Skeletal muscle satellite cell (primary cell): ENCODE data around the gene ELP2.

Source experiments
- H3K27me3 ChIP-seq: 2 replicates; pipeline ENCODE4 v1.7.0; 2013; ENCODE audit warnings: low read length; ENCODE audit not compliant: control insufficient read depth, insufficient read depth
- H3K36me3 ChIP-seq: 2 replicates; pipeline ENCODE4 v1.7.0; 2013; ENCODE audit warnings: mild to moderate bottlenecking, control low read depth, low read length; ENCODE audit not compliant: insufficient read depth
- H3K4me1 ChIP-seq: 2 replicates; pipeline ENCODE4 v1.7.0; 2013; ENCODE audit warnings: low read length; ENCODE audit not compliant: control insufficient read depth, insufficient read depth
- H3K4me2 ChIP-seq: 2 replicates; pipeline ENCODE4 v1.7.0; 2013; ENCODE audit warnings: mild to moderate bottlenecking, low read length
- H3K4me3 ChIP-seq: 2 replicates; pipeline ENCODE4 v1.7.0; 2013; ENCODE audit warnings: low read length
- H3K9ac ChIP-seq: 2 replicates; pipeline ENCODE4 v1.7.0; 2013; ENCODE audit warnings: mild to moderate bottlenecking, low read depth, low read length, moderate library complexity
- H3K9me3 ChIP-seq: replicated peaks from 2 replicates; pipeline ENCODE4 v1.7.0; 2013; ENCODE audit warnings: mild to moderate bottlenecking, control low read depth, low read length

ELP2 gene

GRCh38 chr18:36211612-36212065 is 81.9 kb downstream of the ELP2 start:
- H3K36me3 ChIP-seq, result peaks cover 8% of the 10 kb centered on the region
- no peak overlapping the region for H3K9ac ChIP-seq
- H3K4me1 ChIP-seq, result peaks cover 8% of the 10 kb centered on the region
- H3K4me2 ChIP-seq, result no peak overlapping the region
- no peaks in the 10 kb centered on the region for H3K9me3 ChIP-seq
- no peaks in the 10 kb centered on the region for H3K27me3 ChIP-seq
- no peak overlapping the region for H3K4me3 ChIP-seq

DNA sequence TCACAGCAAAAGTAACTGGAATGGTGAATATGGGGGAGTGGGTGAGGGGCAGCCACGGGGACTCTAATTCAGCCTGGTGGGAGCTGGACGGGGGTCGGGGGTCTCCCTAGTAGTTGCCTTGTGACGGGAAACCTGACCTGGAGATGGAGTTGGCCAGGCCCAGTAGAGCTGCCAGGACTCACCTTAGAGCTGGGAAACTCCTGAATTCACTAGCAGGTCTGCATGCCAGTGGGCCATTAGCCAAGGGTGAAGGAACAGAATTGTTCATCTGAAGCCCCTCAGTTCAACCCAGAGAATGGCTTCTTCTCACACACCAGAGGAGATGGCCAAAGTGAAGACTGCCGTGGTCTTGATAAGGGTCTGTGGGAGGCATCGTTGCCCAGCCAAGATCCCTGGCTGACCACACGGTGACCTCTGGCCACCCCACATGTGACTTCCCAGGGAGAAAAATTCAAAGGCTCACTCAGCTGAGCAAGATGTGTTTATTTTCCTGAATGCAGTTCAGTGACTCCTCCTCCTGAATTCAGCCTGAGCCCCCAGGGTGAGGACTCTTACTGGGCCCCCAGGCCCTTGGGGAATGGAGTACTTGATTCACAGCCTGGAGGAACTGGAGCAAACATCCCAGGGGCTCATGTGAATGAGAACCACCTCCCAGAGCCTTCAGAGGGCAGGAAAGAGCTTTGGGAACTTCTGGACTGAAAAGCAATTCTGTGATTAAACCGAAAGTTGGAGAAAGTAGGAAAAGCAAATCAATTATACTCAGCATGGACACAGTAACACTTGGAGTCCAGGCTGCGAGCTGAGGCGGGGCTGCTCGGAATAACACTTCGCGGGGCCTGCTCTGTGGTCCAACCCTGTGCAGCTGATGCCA is 82.8 kb downstream of the ELP2 start:
- no peak overlapping the region for H3K9ac ChIP-seq
- no peak overlapping the region for H3K4me2 ChIP-seq
- H3K4me1 ChIP-seq, result peaks cover 8% of the 10 kb centered on the region
- H3K4me3 ChIP-seq, result no peak overlapping the region
- H3K27me3 ChIP-seq, result no peaks in the 10 kb centered on the region
- no peaks in the 10 kb centered on the region for H3K9me3 ChIP-seq
- peaks cover 2% of the 10 kb centered on the region for H3K36me3 ChIP-seq

DNA sequence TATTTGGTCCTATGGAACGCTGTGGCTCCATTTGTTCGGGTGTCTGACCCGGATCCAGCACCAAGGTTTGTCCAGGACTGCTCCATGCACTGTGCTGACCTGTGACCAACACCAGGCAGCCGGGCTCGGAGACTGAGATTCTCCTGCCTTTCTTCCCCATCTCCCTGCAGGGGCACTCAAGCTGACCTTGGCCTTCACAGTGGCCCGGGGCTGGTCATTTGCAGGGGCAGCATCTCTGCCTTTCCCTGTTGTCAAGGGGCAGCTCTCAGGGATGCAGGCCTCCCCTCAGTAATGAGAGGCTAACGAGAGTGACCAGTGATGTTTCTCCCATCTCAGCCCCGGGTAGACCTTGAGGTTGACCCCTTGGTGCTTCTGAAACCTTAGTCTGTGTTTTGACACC is 85.1 kb downstream of the ELP2 start:
- H3K36me3 ChIP-seq, result peaks cover 5% of the 10 kb centered on the region
- no peak overlapping the region for H3K4me2 ChIP-seq
- H3K4me3 ChIP-seq, result no peak overlapping the region
- H3K9me3 ChIP-seq, result no peaks in the 10 kb centered on the region
- H3K9ac ChIP-seq, result no peak overlapping the region
- H3K4me1 ChIP-seq, result peaks cover 8% of the 10 kb centered on the region
- H3K27me3 ChIP-seq, result no peaks in the 10 kb centered on the region

DNA sequence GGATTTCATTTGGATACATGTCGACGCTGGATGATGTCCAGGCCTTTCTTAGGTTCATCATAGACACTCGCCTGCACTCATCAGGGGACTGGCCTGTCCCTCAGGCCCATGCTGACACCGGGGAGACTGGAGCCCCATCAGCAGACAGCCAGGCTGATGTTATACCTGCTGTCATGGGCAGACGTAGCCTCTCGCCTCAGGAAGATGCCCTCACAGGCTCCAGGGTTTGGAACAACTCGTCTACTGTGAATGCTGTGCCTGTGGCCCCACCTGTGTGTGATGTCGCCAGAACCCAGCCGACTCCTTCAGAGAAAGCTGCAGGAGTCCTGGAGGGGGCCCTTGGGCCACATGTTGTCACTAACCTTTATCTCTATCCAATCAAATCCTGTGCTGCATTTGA is 85.9 kb downstream of the ELP2 start:
- H3K9ac ChIP-seq, result no peak overlapping the region
- H3K4me1 ChIP-seq, result peaks cover 8% of the 10 kb centered on the region
- H3K4me2 ChIP-seq, result no peak overlapping the region
- H3K36me3 ChIP-seq, result peaks cover 9% of the 10 kb centered on the region
- no peaks in the 10 kb centered on the region for H3K9me3 ChIP-seq
- H3K4me3 ChIP-seq, result no peak overlapping the region
- no peaks in the 10 kb centered on the region for H3K27me3 ChIP-seq

DNA sequence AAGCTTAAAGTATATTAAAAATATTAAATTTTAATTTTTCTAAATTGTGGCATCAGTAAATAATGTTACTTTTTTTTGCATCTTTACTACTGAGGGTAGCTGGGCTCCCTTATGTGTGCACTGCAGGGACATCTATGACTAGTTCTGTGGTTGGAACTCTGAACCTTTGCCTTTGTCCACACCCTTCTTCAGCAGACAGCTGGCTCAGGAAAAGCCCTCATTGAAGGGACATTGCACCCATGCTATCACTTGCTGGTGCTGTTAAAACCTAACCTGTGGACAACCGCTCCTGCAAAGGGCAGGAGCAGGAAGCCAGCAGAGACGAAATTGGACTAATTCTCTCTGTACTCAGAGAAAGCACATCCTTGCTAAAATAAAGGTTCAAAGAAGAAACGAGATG is 87.6 kb downstream of the ELP2 start:
- Histone ChIP-seq H3K36me3 (peaks cover 9% of the 10 kb centered on the region), H3K4me2 (no peak overlapping the region), H3K4me1 (no peaks in the 10 kb centered on the region), H3K4me3 (no peak overlapping the region), H3K9ac (no peak overlapping the region), H3K9me3 (no peaks in the 10 kb centered on the region), H3K27me3 (no peaks in the 10 kb centered on the region)

DNA sequence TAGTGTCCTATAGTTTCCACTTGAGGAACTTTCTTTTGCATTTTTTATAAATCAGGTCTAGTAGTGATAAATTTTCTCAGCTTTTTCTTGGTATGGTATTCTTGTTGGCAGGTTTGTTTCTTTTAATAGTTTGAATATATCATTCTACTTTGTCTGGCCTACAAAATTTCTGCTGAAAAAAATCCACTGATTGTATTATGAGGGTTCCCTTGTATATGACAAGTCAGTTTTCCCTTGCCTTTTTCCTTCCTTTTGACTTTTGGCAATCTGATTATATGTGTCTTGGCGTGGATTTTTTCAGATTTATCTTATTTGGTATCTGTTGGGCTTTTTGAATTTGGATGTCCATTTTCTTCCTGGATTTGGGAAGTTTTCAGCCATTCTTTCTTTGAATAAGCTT is 99.5 kb downstream of the ELP2 start:
- Histone ChIP-seq H3K4me2 (no peak overlapping the region), H3K36me3 (peaks cover 7% of the 10 kb centered on the region), H3K9ac (no peak overlapping the region), H3K27me3 (no peaks in the 10 kb centered on the region), H3K4me3 (no peak overlapping the region), H3K4me1 (no peaks in the 10 kb centered on the region), H3K9me3 (no peaks in the 10 kb centered on the region)
